ENCODE data around the gene RXRB. TPM values are rescaled to one million over a fixed set of nuclear protein-coding genes. Genes with fewer than 3 reads are reported as not detected.
"Not testable (repeated sequence)": the region's sequence is repeated elsewhere in the genome, so short reads cannot be mapped to it uniquely, and the experiment has no call there.

RXRB gene
- total RNA-seq, 2 donors from 2014 or later, result 33.4 to 36.3 TPM

- intact Hi-C loops (cut with DNase I), result loop anchor here (5.0 kb wide), 1 partner anchor 37 kb away; no protein-coding TSS in a partner anchor
- H3K36me3 ChIP-seq, result no peaks in the 10 kb centered on the region
- DNase-seq, result no peak
- no peak for TF ChIP-seq CTCF (IDR thresholded peaks at IDR 0.05)
- no peaks in the 10 kb centered on the region for H3K27me3 ChIP-seq
- no peak overlapping the region for H3K9ac ChIP-seq (ENCODE audit: low read depth in 2 of 2, low read length in 2 of 2)
- no peak overlapping the region for H3K4me3 ChIP-seq
- H3K27ac ChIP-seq, result no peak overlapping the region
- H3K4me1 ChIP-seq, result no peaks in the 10 kb centered on the region
- H3K9me3 ChIP-seq, result no peaks in the 10 kb centered on the region
Observed at GRCh38 chr6:33154349-33154748, 46.1 kb downstream of the RXRB start.

- Histone ChIP-seq H3K27me3 (no peaks in the 10 kb centered on the region), H3K9me3 (no peaks in the 10 kb centered on the region), H3K9ac (ENCODE audit: low read depth in 2 of 2, low read length in 2 of 2) (no peak overlapping the region), H3K4me3 (no peak overlapping the region), H3K4me1 (no peaks in the 10 kb centered on the region), H3K36me3 (no peaks in the 10 kb centered on the region), H3K27ac (no peak overlapping the region)
- intact Hi-C loops (cut with DNase I), result loop anchor here (5.0 kb wide), 1 partner anchor 34 kb away; no protein-coding TSS in a partner anchor
- no peak for DNase-seq
- TF ChIP-seq CTCF (IDR thresholded peaks at IDR 0.05), result no peak
Observed at GRCh38 chr6:33151050-33151449, 49.4 kb downstream of the RXRB start.

- not testable (repeated sequence) for H3K27ac ChIP-seq; H3K9ac ChIP-seq (ENCODE audit: low read depth in 2 of 2, low read length in 2 of 2); DNase-seq; H3K36me3 ChIP-seq; H3K27me3 ChIP-seq; H3K4me1 ChIP-seq; H3K4me3 ChIP-seq; H3K9me3 ChIP-seq
- intact Hi-C loops (cut with DNase I), result loop anchor here (5.0 kb wide), 1 partner anchor 33 kb away; no protein-coding TSS in a partner anchor
Observed at GRCh38 chr6:33150560-33150959, 49.9 kb downstream of the RXRB start.

DNA sequence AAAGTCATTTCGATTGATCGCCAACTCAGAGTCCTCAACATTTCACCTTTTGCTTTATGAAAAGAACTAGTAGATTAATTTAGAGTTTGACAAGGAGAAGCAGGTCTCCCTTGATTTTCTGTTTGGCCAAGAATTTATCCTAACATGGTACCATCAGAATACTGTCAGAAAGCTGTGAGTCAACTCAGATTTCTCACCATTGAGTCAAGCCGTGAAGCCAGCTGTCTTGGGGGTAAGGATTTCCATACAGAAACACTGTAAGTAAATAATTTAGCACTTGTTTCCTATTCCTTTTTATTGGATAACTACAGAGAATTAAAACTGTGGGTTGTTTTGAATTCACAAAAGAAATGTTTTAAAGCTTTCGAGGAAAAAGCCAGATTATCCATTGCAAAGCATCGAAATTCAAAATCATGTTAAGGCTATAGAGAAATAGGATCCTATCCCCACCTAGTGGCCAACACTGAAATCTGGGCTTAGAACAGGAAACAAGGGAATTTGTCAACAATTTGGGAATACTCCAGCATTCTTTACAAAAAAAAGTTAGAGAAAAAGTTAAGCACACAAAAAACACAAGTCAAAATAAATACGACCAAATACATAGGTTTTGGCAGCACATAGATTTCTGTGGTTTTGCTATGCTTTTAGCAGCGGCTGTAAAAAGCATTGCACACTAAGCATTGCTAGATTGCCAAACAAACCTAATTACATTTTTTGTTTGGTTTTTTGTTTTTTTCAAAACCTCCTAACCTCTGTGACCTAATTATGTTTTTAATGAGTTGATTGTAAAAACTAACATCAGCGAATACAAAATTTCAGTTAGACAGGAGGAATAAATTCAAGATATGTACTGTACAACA lies 52.4 kb downstream of the RXRB start:
- H3K9ac ChIP-seq (ENCODE audit: low read depth in 2 of 2, low read length in 2 of 2), result no peak overlapping the region
- H3K36me3 ChIP-seq, result no peaks in the 10 kb centered on the region
- H3K27ac ChIP-seq, result no peak overlapping the region
- intact Hi-C loops (cut with DNase I), result no loop called here
- DNase-seq, result no peak
- H3K4me1 ChIP-seq, result no peaks in the 10 kb centered on the region
- no peaks in the 10 kb centered on the region for H3K9me3 ChIP-seq
- H3K27me3 ChIP-seq, result no peaks in the 10 kb centered on the region
- H3K4me3 ChIP-seq, result no peak overlapping the region
- peak; percentile 53 for TF ChIP-seq CTCF (IDR thresholded peaks at IDR 0.05)

DNA sequence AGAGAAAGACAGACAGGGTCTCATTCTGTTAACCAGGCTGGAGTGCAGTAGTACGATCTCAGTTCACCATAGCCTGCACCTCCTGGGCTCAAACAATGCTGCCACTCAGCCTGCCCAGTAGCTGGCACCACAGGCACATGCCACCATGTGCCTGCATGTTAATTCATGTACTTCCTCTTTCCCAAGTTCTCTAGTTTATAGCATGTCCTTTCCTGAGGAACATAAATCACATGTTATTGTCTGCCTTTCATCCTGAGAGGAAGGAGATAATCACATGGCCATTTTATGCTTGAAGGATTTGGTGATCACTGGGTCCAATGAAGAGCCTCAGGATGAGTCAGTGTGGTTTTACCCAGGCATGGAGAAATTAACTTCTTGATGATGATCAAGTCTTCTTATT lies 56.1 kb downstream of the RXRB start:
- intact Hi-C loops (cut with DNase I), result no loop called here
- no peaks in the 10 kb centered on the region for H3K9me3 ChIP-seq
- TF ChIP-seq CTCF (IDR thresholded peaks at IDR 0.05), result no peak
- H3K36me3 ChIP-seq, result no peaks in the 10 kb centered on the region
- H3K4me1 ChIP-seq, result no peaks in the 10 kb centered on the region
- no peaks in the 10 kb centered on the region for H3K27me3 ChIP-seq
- no peak for DNase-seq
- no peak overlapping the region for H3K4me3 ChIP-seq
- no peak overlapping the region for H3K27ac ChIP-seq
- no peak overlapping the region for H3K9ac ChIP-seq (ENCODE audit: low read depth in 2 of 2, low read length in 2 of 2)

Small RNA genes within 50 kb of the gene (microRNA-seq; reads per million reads assigned to microRNA genes)
- gene MIR219A1, result 3.3 reads per million

Other genes starting within 250 kb of the RXRB start
- gene HLA-DMA, start 247.6 kb downstream of the RXRB start, total RNA-seq, result 10 to 100 TPM; 14.5 to 26.1 TPM
- gene BRD2, start 232.1 kb downstream of the RXRB start, total RNA-seq, result 100 to 1,000 TPM; 149 to 167 TPM
- gene HLA-DOA, start 191.1 kb downstream of the RXRB start, total RNA-seq, result 1 to 10 TPM; 1.6 to 4.3 TPM
- 10 to 100 TPM; 18.7 to 58.7 TPM for gene HLA-DPA1, start 127.0 kb downstream of the RXRB start, total RNA-seq
- 10 to 100 TPM; 21.3 to 53.5 TPM for gene HLA-DPB1, start 124.7 kb downstream of the RXRB start, total RNA-seq
- gene COL11A2, start 8.2 kb downstream of the RXRB start, total RNA-seq, result under 1 TPM; 0.13 to 0.44 TPM
- gene SLC39A7, start 202 bp upstream of the RXRB start, total RNA-seq, result 100 to 1,000 TPM; 170 to 212 TPM
- gene HSD17B8, start 4.0 kb upstream of the RXRB start, total RNA-seq, result 10 to 100 TPM; 13.0 to 23.7 TPM
- gene RING1, start 7.8 kb upstream of the RXRB start, total RNA-seq, result 10 to 100 TPM; 24.8 to 30.9 TPM
- gene VPS52, start 71.2 kb upstream of the RXRB start, total RNA-seq, result 10 to 100 TPM; 48.4 to 73.2 TPM
- gene RPS18, start 71.4 kb upstream of the RXRB start, total RNA-seq, result 1,000 to 10,000 TPM; 1,996 to 2,041 TPM
- gene B3GALT4, start 76.5 kb upstream of the RXRB start, total RNA-seq, result 10 to 100 TPM; 22.0 to 26.4 TPM
- gene WDR46, start 88.6 kb upstream of the RXRB start, total RNA-seq, result 10 to 100 TPM; 25.7 to 51.7 TPM
- gene PFDN6, start 88.9 kb upstream of the RXRB start, total RNA-seq, result 10 to 100 TPM; 36.5 to 77.0 TPM
- gene RGL2, start 98.3 kb upstream of the RXRB start, total RNA-seq, result 10 to 100 TPM; 29.9 to 34.7 TPM
- gene TAPBP, start 113.4 kb upstream of the RXRB start, total RNA-seq, result 100 to 1,000 TPM; 204 to 235 TPM
- gene ZBTB22, start 117.1 kb upstream of the RXRB start, total RNA-seq, result 10 to 100 TPM; 12.4 to 16.9 TPM
- 10 to 100 TPM; 38.7 to 46.7 TPM for gene DAXX, start 122.3 kb upstream of the RXRB start, total RNA-seq
- 10 to 100 TPM; 15.8 to 74.6 TPM for gene KIFC1, start 191.2 kb upstream of the RXRB start, total RNA-seq
- gene PHF1, start 210.3 kb upstream of the RXRB start, total RNA-seq, result 10 to 100 TPM; 21.9 to 39.5 TPM
- 100 to 1,000 TPM; 145 to 172 TPM for gene CUTA, start 217.4 kb upstream of the RXRB start, total RNA-seq
- gene SYNGAP1, start 219.4 kb upstream of the RXRB start, total RNA-seq, result 10 to 100 TPM in 1 of 2 donors, 1 to 10 TPM in 1; 5.3 to 10.4 TPM

Data from colonic mucosa (tissue), 4 donors.